ENCODE measurements around the gene PLXNA1.

- TF ChIP-seq CTCF (IDR thresholded peaks at IDR 0.05; ENCODE audit: poor library complexity, severe bottlenecking) (no peak), EP300 (conservative IDR thresholded peaks at IDR 0.05; ENCODE audit: poor library complexity, severe bottlenecking) (no peak), SMC3 (conservative IDR thresholded peaks at IDR 0.05; ENCODE audit: poor library complexity) (no peak), RAD21 (conservative IDR thresholded peaks at IDR 0.05) (no peak), POLR2AphosphoS5 (IDR thresholded peaks at IDR 0.05) (no peak), EZH2 (IDR thresholded peaks at IDR 0.05; ENCODE audit: borderline replicate concordance, insufficient read depth, low read length, poor library complexity, severe bottlenecking) (no peak)
Observed at GRCh38 chr3:127025456-127025855, 42.5 kb downstream of the PLXNA1 start.
